Pulmonary artery endothelial cell (primary cell): ENCODE measurements around the gene CASP8AP2. TPM values are rescaled to one million over a fixed set of nuclear protein-coding genes. Genes with fewer than 3 reads are reported as not detected.
"Not testable (repeated sequence)": the region's sequence is repeated elsewhere in the genome, so short reads cannot be mapped to it uniquely, and the experiment has no call there.

Experiments used
- DNase-seq: peaks from one replicate; pipeline ENCODE4 v3.0.0-alpha.2; 2011; ENCODE audit warnings: low read depth, low spot score
- total RNA-seq: library from RNA; depleted of rRNA; stranded (reverse); fragments of >200 nt; gene quantifications from 2 replicates; pipeline ENCODE4 v1.2.3, GENCODE V29; 2014

CASP8AP2 gene
- 12.8 and 16.3 TPM in 2 replicates for total RNA-seq

- DNase-seq = peak; percentile 97
These were observed at the start of gene CASP8AP2 for GRCh38 chr6:89829472-89830169. Gene CASP8AP2 (plus strand): TSS chr6:89829880.

- no peak for DNase-seq
These were observed 48.3 kb upstream of the CASP8AP2 start for GRCh38 chr6:89781070-89782034.

DNA sequence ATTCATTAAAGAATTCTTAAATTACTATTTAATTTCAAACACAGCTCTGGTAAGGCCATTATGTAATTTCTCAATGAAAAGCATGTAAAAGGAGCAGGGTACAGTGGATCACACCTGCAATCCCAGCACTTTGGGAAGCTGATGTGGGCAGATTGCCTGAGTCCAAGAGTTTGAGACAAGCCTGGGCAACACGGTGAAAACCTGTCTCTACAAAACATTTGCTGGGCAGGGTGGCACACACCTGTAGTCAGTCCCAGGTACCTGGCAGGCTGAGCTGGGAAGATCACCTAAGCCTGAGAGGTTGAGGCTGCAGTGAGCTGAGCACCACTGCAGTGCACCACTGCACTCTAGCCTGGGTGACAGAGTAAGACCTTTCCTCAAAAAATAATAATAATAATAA, 47.5 kb upstream of the CASP8AP2 start:
- DNase-seq = no peak

DNA sequence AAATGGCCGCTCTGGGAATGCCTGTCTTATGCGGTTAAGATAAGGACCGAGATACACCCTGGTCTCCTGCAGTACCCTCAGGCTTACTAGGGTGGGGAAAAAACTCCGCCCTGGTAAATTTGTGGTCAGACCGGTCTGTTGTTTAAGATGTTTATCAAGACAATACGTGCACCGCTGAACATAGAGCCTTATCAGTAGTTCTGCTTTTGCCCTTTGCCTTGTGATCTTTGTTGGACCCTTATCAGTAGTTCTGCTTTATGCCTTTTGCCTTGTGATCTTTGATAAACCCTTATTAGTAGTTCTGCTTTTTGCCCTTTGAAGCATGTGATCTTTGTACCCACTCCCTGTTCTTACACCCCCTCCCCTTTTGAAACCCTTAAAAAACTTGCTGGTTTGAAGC, 46.4 kb upstream of the CASP8AP2 start:
- not testable (repeated sequence) for DNase-seq

- DNase-seq = no peak
These were observed 44.8 kb upstream of the CASP8AP2 start for GRCh38 chr6:89784838-89785237.

DNA sequence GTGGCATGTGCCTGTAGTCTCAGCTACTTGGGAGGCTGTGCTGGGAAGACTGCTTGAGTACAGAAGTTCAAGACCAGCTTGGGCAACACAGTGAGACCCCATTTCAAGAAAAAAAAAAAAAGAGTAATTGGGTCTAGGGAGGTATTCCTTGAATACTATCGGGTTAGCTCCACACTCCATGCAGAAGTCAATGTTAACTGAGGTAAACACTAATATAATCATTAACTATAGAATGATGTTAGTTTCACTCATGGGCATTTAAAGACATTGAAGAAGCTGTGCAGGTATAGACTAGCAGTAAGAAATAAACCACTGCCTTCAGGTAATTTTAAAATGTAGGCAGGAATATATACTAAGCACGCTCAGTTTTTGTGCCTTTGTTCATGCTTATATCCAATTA, 42.7 kb upstream of the CASP8AP2 start:
- DNase-seq = no peak

- no peak for DNase-seq
These were observed 41.9 kb upstream of the CASP8AP2 start for GRCh38 chr6:89787660-89788328.

DNA sequence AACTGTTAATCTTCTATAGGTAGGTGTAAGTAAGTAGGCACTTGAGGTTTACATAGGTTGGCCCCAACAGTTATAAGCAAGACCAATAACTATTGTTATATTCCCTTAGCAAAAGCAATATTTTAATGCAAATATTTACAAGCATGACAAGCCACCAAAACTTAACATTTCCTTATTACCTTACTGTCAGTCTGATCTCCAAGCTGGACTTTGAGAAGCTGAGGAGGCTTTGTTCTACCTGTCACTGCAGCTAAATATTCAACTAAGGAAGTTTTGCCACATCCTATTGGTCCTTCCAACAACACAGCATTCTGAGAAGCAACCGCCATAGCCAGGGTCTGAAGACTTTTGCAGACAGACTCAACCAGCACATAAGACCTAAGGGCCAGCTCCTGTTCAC, 39.7 kb upstream of the CASP8AP2 start:
- DNase-seq = no peak

DNA sequence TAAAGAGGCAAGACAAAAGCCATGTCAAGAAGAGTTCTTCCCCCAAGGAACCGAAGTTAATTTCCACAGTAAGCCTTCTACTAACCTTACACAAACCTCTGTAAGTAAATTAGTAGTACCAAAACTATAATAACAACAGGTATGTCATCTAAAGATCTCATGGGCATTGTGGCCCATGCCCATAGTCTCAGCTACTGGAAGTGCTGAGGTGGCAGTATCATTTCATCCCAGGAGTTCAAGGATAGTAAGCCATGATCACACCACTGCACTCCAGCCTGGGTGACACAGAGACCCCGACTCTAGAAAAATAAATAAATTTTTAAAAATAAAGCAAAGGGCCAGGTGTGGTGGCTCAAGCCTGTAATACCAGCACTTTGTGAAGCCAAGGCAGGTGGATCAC, 39.3 kb upstream of the CASP8AP2 start:
- DNase-seq = no peak

DNA sequence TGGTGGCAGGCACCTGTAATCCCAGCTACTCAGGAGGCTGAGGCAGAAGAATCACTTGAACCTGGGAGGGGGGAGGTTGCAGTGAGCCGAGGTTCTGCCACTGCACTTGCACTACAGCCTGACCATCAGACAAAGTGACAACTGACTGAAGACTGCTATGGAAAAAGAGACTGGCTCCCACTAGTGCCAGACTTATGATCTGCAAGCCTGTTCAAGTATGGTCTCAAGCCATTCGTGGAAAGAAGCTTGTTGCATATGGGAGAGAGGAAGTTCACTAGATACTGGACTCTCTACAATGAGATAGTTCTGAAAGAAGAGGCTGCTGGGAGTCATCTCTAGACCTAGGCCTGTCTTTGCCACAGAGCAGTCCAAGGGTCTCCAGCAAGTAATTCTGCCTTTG, 36.8 kb upstream of the CASP8AP2 start:
- DNase-seq = no peak

DNA sequence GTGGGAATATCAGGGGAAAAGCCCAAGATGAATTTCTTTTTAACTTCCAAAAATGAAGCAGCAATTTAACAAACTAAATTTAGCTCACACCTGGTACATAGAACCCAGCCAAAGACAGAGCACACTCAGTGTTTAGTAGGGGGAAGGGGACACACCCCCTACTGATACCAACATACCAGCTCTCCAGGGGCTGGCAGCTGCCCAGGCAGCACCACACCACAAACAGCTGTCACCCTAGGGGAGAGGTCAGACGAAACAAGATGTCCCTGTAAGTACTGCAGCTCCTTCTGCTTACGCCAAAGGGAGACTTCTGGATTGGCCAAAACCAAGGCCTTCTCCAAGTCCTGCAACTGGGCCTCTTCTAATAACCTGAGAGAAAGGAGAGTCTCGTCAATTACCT, 36.1 kb upstream of the CASP8AP2 start:
- no peak for DNase-seq

- no peak for DNase-seq
These were observed 35.4 kb upstream of the CASP8AP2 start for GRCh38 chr6:89794324-89794723.

DNA sequence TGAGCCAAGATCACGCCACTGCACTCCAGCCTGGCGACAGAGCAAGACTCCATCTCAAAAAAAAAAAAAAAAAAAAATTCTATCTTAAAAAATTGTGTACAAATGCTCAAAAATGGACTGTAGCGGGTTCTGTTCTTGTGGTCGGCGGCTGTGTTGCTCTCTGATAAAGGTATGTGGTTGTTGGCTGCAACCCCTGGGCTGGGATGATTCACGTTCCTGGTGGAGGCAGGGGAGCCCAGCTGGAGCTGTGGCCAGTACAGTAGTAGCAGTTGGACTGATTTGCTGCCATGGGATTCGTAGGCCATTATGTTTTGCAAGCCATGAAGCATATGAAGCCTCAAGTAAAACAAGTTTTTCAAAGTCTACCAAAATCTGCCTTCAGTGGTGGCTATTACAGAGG, 32.4 kb upstream of the CASP8AP2 start:
- no peak for DNase-seq

GRCh38 chr6:89799096-89799495, 30.6 kb upstream of the CASP8AP2 start:
- no peak for DNase-seq

DNA sequence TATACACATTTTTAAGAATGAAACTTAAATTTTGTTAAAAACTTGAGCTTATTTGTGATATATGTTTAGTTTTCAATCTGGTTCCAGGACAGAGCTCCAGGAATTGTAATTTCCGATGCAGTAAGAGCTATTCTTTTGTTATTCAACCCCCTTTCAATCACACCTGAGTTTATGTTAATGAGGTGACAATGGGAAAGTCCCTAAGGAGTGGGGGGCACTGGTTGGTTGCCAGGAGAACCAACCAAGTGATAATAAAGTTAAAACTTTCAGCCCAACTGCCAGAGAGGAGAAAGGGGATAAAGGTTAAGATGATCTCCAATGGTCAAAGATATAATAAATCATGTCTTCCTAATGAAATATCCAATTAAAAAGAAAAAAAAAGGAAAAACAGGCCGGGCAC, 29.9 kb upstream of the CASP8AP2 start:
- DNase-seq = no peak

DNA sequence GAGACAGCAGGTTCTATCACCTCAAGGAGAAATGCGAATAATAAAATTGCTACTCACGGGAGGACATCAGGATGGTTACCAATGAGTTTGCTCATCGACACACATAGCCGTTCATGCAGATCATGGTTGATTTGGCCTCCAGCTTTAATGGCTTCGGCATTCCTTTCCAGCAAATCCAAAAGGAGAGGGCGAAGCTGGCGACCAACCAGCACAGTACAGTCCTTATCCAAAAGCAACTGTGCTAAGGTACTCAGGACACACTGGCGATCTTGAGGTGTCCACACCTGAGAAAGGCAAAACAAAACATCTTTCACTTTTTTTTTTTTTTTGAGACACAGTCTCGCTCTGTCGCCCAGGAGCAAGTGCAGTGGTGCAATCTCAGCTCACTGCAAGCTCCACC, 26.4 kb upstream of the CASP8AP2 start:
- DNase-seq = no peak

GRCh38 chr6:89805814-89806371, 23.8 kb upstream of the CASP8AP2 start:
- DNase-seq = no peak

- DNase-seq = no peak
These were observed 22.1 kb upstream of the CASP8AP2 start for GRCh38 chr6:89807581-89807980.

- DNase-seq = not testable (repeated sequence)
These were observed 16.3 kb upstream of the CASP8AP2 start for GRCh38 chr6:89813422-89813821.

DNA sequence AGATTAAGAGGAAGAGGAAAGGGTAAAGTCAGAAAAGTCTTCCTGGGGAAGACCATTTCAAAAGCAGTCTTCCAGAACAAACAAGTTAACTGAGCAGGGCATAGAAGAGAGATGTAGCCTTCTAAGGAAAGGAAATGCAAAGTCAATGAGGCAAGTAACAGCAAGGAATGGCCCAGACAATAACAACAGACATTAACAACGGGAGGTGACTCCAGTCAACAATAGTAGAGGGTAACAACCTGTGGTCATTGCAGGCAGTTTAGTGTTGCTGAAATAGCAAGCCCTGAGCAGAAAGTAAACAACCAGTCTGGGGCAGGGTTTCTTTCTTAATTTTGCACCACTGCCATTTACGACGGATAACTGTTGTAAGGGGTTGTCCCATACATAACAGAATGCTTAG, 12.2 kb upstream of the CASP8AP2 start:
- DNase-seq = no peak

DNA sequence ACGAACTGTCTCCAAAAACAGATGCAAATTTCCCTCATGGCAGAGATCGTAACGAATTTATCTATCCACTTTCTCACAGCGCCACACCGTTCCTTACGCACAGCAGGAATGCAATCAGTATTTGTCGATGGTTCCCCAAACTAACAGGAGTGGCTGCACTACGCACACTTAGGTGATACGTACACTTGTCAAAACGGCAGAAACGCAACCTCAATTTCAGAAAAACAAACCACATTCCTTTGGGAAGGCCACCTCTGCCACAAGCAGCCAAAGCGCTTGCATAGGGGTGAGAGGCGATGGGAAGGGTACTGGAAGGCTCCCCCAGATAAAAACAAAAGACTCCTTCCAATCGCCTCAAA, 10.7 kb upstream of the CASP8AP2 start:
- no peak for DNase-seq
